Measurements from ENCODE around the gene DPYD.
A peak's percentile ranks its signal among the peaks of the same experiment; 100 is the strongest.

Gene DPYD

GRCh38 chr1:97097404-97097925 is 823.4 kb downstream of the DPYD start:
- no peak for TF ChIP-seq CTCF (IDR thresholded peaks at IDR 0.05; ENCODE audit: low read depth, low read length)
- no peak for DNase-seq (ENCODE audit: low read depth, low spot score)
- in situ Hi-C loops (cut with HindIII; ENCODE audit: low sequenced_read_pairs): no loop called here
- no peak overlapping the region for H3K4me3 ChIP-seq (ENCODE audit: low read depth, low read length)

DNA sequence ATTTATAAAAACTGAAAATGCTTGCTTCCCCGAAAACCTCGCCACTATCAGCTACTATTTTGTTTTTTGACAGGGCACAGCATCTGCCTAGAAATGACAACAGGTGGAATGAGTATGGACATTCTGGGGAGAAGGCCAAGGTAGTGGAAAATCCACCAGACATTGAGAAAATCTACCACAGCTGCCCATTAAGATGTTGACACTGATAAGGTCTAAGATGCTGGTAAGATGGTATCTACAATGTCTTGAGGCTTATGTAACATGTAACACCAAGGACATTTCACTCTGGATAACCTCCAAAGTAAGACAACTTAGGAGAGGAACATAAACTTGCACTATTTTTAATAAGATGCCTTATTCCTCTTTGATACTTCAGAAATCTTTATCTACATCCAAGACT is 825.1 kb downstream of the DPYD start:
- no peak overlapping the region for H3K4me3 ChIP-seq (ENCODE audit: low read depth, low read length)
- TF ChIP-seq CTCF (IDR thresholded peaks at IDR 0.05; ENCODE audit: low read depth, low read length): no peak
- in situ Hi-C loops (cut with HindIII; ENCODE audit: low sequenced_read_pairs): no loop called here
- DNase-seq (ENCODE audit: low read depth, low spot score): no peak

GRCh38 chr1:97094247-97094972 is 826.4 kb downstream of the DPYD start:
- peak; percentile 74 for DNase-seq (ENCODE audit: low read depth, low spot score)

GRCh38 chr1:97093741-97094140 is 827.1 kb downstream of the DPYD start:
- in situ Hi-C loops (cut with HindIII; ENCODE audit: low sequenced_read_pairs): no loop called here
- DNase-seq (ENCODE audit: low read depth, low spot score): peak; percentile 29

More at GRCh38 chr1:97094247-97094972, 826.4 kb downstream of the DPYD start:
- in situ Hi-C loops (cut with HindIII; ENCODE audit: low sequenced_read_pairs): no loop called here
- TF ChIP-seq CTCF (IDR thresholded peaks at IDR 0.05; ENCODE audit: low read depth, low read length): no peak
- H3K4me3 ChIP-seq (ENCODE audit: low read depth, low read length): no peak overlapping the region

DNA sequence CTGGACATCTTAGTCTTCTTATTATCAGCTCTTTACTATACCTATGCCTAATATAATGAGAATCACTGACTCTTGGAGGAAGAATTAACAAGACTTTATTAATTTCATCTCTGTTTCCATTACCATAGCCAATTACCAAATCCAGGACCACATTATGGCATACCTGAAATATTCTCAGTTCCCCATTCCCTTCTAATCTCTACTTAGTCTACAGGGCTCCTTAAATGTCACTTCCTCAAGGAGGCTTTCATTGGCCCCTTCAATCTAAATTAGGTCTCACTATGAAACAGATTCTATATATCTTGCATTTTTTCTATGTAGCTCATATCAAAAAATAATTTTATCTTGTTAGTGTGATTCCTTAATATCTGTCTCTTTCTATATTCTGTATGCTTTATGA is 828.0 kb downstream of the DPYD start:
- no peak overlapping the region for H3K4me3 ChIP-seq (ENCODE audit: low read depth, low read length)
- in situ Hi-C loops (cut with HindIII; ENCODE audit: low sequenced_read_pairs): no loop called here
- TF ChIP-seq CTCF (IDR thresholded peaks at IDR 0.05; ENCODE audit: low read depth, low read length): no peak
- DNase-seq (ENCODE audit: low read depth, low spot score): no peak

More at GRCh38 chr1:97093741-97094140, 827.1 kb downstream of the DPYD start:
- H3K4me3 ChIP-seq (ENCODE audit: low read depth, low read length): no peak overlapping the region
- TF ChIP-seq CTCF (IDR thresholded peaks at IDR 0.05; ENCODE audit: low read depth, low read length): no peak

GRCh38 chr1:97091679-97092078 is 829.2 kb downstream of the DPYD start:
- no peak overlapping the region for H3K4me3 ChIP-seq (ENCODE audit: low read depth, low read length)
- no peak for TF ChIP-seq CTCF (IDR thresholded peaks at IDR 0.05; ENCODE audit: low read depth, low read length)
- in situ Hi-C loops (cut with HindIII; ENCODE audit: low sequenced_read_pairs): no loop called here
- no peak for DNase-seq (ENCODE audit: low read depth, low spot score)
